DOHH2 (cell line): ENCODE results near the gene RAE1.
A peak's percentile ranks its signal among the peaks of the same experiment; 100 is the strongest.

ENCODE experiments used
- H3F3A ChIP-seq: fragments of 200-600 bp; sonication (generic), shearing (Covaris generic); 2 replicates; pipeline ENCODE4 v1.6.0; 2016; ENCODE audit warnings: antibody characterized with exemption, mild to moderate bottlenecking; ENCODE audit not compliant: control insufficient read depth, insufficient read depth
- H3K27ac ChIP-seq: fragments of 200-600 bp; sonication (generic); 2 replicates; pipeline ENCODE4 v1.5.1; 2014; ENCODE audit warnings: low read depth, mild to moderate bottlenecking, low read length, moderate library complexity
- H3K27me3 ChIP-seq: fragments of 200-600 bp; sonication (generic); 2 replicates; pipeline ENCODE4 v1.6.1; 2014; ENCODE audit warnings: mild to moderate bottlenecking, low read length, mixed read lengths; ENCODE audit not compliant: control insufficient read depth
- H3K36me3 ChIP-seq: fragments of 200-600 bp; sonication (generic); 2 replicates; pipeline ENCODE4 v1.6.1; 2014; ENCODE audit warnings: mild to moderate bottlenecking, low read length, moderate library complexity, mixed read lengths; ENCODE audit not compliant: control insufficient read depth
- H3K4me1 ChIP-seq: fragments of 200-600 bp; sonication (generic); 2 replicates; pipeline ENCODE4 v1.6.1; 2014; ENCODE audit warnings: mild to moderate bottlenecking, low read length, mixed read lengths; ENCODE audit not compliant: control insufficient read depth
- H3K4me2 ChIP-seq: fragments of 200-600 bp; sonication (generic); 2 replicates; pipeline ENCODE4 v1.6.0; 2014; ENCODE audit warnings: mild to moderate bottlenecking, low read length, moderate library complexity
- H3K4me3 ChIP-seq: fragments of 200-600 bp; sonication (generic); 2 replicates; pipeline ENCODE4 v1.5.1; 2014; ENCODE audit warnings: mild to moderate bottlenecking, low read length, mixed read lengths
- H3K79me2 ChIP-seq: fragments of 200-600 bp; sonication (generic); 2 replicates; pipeline ENCODE4 v1.6.1; 2014; ENCODE audit warnings: mild to moderate bottlenecking, low read length, mixed read lengths; ENCODE audit not compliant: control insufficient read depth
- H3K9me2 ChIP-seq: fragments of 200-600 bp; sonication (generic); replicated peaks from 2 replicates; pipeline ENCODE4 v1.6.1; 2014; ENCODE audit warnings: mild to moderate bottlenecking, low read length, mixed read lengths; ENCODE audit not compliant: control insufficient read depth
- H3K9me3 ChIP-seq: fragments of 200-600 bp; sonication (generic); 2 replicates; pipeline ENCODE4 v1.6.1; 2014; ENCODE audit warnings: antibody characterized with exemption, low read length, mixed read lengths; ENCODE audit not compliant: control insufficient read depth, insufficient read depth
- H4K20me1 ChIP-seq: fragments of 200-600 bp; sonication (generic); 2 replicates; pipeline ENCODE4 v1.6.0; 2014; ENCODE audit warnings: low read depth, mild to moderate bottlenecking, antibody characterized with exemption, low read length, moderate library complexity; ENCODE audit not compliant: control insufficient read depth, insufficient read depth
- EZH2phosphoT487 ChIP-seq: fragments of 200-600 bp; sonication (generic); IDR thresholded peaks from 2 replicates; pipeline ENCODE4 v1.6.1; 2017; ENCODE audit warnings: borderline replicate concordance, mild to moderate bottlenecking, antibody characterized with exemption, low read length, moderate library complexity, mixed read lengths
- TF ChIP-seq, protein P1 (sequence below): fragments of 200-600 bp; sonication (generic); IDR thresholded peaks from one replicate; pipeline ENCODE4 v1.5.1; 2014; ENCODE audit warnings: antibody characterized with exemption, mild to moderate bottlenecking, low read depth, low read length; ENCODE audit not compliant: poor library complexity, severe bottlenecking

Gene RAE1

DNA sequence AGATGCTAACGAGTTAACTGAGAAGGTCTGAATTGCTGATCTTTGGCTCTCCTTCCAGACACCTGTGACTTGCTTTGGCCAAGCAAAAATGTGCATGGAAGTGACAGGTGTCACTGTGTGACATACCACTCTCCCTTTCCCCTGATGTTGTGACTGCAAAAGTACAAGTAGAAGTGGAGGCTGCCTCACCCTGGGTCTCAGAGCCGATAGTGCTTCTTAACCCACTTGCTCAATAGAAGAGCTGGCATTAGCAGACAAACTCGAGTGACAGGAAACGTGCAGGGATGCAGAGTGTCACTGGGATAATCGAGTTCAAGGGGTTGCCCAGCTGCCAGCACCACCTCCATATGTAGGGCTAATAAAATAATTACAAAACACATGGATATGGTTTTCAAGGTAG is 37.8 kb upstream of the RAE1 start:
- Histone ChIP-seq H3K27ac (peak overlapping the region; percentile 2; the same call in 1 of the 2 replicates), H3K9me3 (no peaks in the 10 kb centered on the region), H3K4me2 (0 out of 2 replicates have a peak overlapping the region, but pooled peaks have one; percentile 90), H4K20me1 (no peaks in the 10 kb centered on the region), H3F3A (peaks cover 33% of the 10 kb centered on the region), H3K9me2 (no peaks in the 10 kb centered on the region), H3K4me1 (peaks cover 98% of the 10 kb centered on the region), H3K27me3 (no peaks in the 10 kb centered on the region), H3K36me3 (peaks cover 5% of the 10 kb centered on the region), H3K79me2 (peaks cover 16% of the 10 kb centered on the region), H3K4me3 (no peak overlapping the region)
- TF ChIP-seq, protein P1, sequence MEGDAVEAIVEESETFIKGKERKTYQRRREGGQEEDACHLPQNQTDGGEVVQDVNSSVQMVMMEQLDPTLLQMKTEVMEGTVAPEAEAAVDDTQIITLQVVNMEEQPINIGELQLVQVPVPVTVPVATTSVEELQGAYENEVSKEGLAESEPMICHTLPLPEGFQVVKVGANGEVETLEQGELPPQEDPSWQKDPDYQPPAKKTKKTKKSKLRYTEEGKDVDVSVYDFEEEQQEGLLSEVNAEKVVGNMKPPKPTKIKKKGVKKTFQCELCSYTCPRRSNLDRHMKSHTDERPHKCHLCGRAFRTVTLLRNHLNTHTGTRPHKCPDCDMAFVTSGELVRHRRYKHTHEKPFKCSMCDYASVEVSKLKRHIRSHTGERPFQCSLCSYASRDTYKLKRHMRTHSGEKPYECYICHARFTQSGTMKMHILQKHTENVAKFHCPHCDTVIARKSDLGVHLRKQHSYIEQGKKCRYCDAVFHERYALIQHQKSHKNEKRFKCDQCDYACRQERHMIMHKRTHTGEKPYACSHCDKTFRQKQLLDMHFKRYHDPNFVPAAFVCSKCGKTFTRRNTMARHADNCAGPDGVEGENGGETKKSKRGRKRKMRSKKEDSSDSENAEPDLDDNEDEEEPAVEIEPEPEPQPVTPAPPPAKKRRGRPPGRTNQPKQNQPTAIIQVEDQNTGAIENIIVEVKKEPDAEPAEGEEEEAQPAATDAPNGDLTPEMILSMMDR = no peak
- TF ChIP-seq EZH2phosphoT487 = no peak

DNA sequence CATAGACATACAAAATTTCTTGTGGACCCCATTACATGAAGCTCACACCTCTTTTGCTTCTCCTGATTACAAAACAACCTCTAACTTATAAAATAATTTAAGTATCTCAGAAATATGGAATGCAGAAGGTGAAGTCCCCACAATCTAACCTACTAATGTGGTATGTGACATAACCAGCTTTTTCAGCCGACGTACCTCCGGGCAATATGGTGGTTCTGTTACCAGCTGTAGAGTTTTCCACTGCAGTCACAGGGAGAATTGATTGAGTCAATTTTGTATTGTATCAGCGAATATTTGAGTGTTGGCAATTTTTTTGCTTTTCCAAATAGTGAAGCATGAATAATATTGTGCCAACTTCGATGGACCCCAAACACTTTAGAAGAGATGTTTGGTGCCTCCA is 37.1 kb upstream of the RAE1 start:
- H3K9me2 ChIP-seq = no peaks in the 10 kb centered on the region
- no peak for TF ChIP-seq EZH2phosphoT487
- no peaks in the 10 kb centered on the region for H3K27me3 ChIP-seq
- peak overlapping the region; percentile 90; the same call in 1 of the 2 replicates for H3K4me2 ChIP-seq
- H3K36me3 ChIP-seq = peaks cover 5% of the 10 kb centered on the region
- H3K4me3 ChIP-seq = no peak overlapping the region
- peaks cover 35% of the 10 kb centered on the region for H3F3A ChIP-seq
- peaks cover 15% of the 10 kb centered on the region for H3K79me2 ChIP-seq
- peaks cover 98% of the 10 kb centered on the region for H3K4me1 ChIP-seq
- no peaks in the 10 kb centered on the region for H4K20me1 ChIP-seq
- H3K9me3 ChIP-seq = no peaks in the 10 kb centered on the region
- H3K27ac ChIP-seq = peak overlapping the region; percentile 99

DNA sequence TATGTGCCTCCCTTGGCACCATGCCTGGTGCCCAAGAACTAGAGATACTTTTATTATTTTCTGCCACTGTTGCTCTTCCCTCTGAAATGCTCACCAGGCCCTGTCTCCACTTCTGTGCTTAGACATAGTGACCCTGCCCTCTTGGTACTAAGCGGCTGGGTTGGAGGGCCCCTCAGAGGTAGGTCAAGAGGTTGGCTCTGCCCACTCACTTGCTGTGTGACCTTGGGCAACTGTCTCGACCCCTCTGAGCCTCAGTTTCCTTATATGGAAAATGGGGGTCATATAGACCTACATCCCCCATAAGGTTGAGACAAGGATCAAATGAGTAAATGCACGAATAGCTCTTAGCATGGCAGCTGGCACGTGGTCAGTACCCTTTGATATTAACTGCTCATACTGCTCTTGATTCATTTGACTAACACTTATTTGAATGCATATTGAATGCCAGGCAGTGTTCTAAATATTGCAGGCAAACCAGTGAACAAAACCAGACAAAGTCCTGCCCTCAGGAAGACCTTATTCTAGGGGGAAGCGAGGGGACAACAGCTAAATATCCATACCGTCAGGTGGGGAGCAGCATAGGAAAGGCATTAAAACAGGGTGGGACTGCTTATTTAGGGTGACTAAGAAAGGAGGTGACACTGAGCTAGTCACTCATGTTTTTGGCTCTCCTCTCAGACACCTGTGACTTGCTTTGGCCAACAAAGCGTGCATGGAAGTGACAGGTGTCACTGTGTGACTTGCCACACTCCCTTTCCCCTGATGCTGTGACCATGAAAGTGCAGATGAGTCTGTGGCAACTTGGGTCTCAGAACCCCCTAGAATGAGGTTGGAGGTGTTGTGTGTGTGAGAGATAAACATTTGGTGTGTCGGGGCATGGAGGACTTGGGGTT is 35.7 kb upstream of the RAE1 start:
- Histone ChIP-seq H3K9me2 (no peaks in the 10 kb centered on the region), H3K79me2 (peaks cover 12% of the 10 kb centered on the region), H3K9me3 (no peaks in the 10 kb centered on the region), H3F3A (peaks cover 39% of the 10 kb centered on the region), H3K36me3 (peaks cover 5% of the 10 kb centered on the region), H3K4me2 (peak overlapping the region; percentile 90), H4K20me1 (no peaks in the 10 kb centered on the region), H3K4me3 (peak overlapping the region; percentile 33), H3K4me1 (peaks cover 97% of the 10 kb centered on the region), H3K27me3 (no peaks in the 10 kb centered on the region), H3K27ac (peak overlapping the region; percentile 99)
- TF ChIP-seq, protein P1 = no peak
- no peak for TF ChIP-seq EZH2phosphoT487

DNA sequence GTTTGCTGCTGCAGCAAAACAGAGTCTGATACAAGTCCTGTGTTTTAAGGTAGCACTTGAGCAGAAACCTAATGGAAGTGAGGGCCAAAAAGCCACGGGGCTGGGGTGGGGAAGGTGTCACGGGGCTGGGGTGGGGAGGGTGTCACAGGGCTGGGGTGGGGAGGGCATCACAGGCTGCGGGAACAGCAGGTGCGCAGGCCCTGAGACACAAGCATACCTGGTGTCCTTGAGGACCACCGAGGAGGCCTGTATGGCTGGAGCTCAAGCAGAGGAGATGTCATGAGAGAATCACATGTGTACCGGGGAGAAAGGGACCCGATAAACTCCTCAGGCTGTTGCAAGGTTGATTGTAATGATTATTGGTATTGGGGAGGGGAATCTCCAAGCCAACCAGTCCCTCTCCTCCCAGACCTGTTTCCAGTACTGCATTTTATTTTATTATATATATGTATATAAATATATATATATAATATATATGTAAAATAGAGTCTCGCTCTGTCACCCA is 35.0 kb upstream of the RAE1 start:
- Histone ChIP-seq H3K79me2 (peaks cover 12% of the 10 kb centered on the region), H3K36me3 (peaks cover 5% of the 10 kb centered on the region), H3K27me3 (no peaks in the 10 kb centered on the region), H3K27ac (peak overlapping the region; percentile 99), H3K4me2 (peak overlapping the region; percentile 90), H4K20me1 (no peaks in the 10 kb centered on the region), H3K9me3 (no peaks in the 10 kb centered on the region), H3K4me1 (peaks cover 97% of the 10 kb centered on the region), H3K4me3 (peak overlapping the region; percentile 33), H3F3A (peaks cover 41% of the 10 kb centered on the region), H3K9me2 (no peaks in the 10 kb centered on the region)
- TF ChIP-seq EZH2phosphoT487 = no peak
- TF ChIP-seq, protein P1 = no peak
